ENCODE measurements around the gene TPM2.

- peak in 1 of 2 donors; percentile 16 for TF ChIP-seq CTCF (conservative IDR thresholded peaks at IDR 0.05 in 1 of 2, IDR thresholded peaks at IDR 0.05 in 1 of 2; ENCODE audit: extremely low read depth in 1 of 2, insufficient read depth in 1 of 2, low read depth in 1 of 2, low read length in 2 of 2)
- no peak for TF ChIP-seq EZH2 (IDR thresholded peaks at IDR 0.05; ENCODE audit: borderline replicate concordance, low read length)
Measured at GRCh38 chr9:35712762-35713400, 23.2 kb upstream of the TPM2 start.
